RPMI8226 (cell line): ENCODE data around the gene NOS3.
A peak's percentile ranks its signal among the peaks of the same experiment; 100 is the strongest.

Experiments used
- DNase-seq: peaks from one replicate; pipeline ENCODE4 v3.0.0-alpha.2; 2015

Gene NOS3

DNA sequence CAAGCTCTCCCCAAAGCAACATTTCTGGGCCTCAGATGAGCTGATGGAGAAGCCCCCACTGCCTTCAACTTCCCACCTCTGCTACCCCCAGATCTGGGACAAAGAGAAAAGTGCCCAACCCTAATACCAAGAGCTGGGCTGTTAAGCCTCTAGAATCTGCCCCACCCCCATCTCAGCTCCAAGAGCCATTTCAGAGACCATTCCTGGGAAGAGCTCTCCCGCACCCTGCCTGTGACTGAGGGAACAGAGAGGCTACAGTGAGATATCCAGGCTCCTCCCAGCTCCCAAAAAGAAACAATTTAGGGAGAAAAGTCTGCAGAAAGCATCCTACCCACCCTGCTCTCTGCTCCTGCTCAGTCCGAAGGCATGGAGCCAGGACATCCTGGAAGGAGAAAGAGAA is 10.2 kb upstream of the NOS3 start:
- no peak for DNase-seq

DNA sequence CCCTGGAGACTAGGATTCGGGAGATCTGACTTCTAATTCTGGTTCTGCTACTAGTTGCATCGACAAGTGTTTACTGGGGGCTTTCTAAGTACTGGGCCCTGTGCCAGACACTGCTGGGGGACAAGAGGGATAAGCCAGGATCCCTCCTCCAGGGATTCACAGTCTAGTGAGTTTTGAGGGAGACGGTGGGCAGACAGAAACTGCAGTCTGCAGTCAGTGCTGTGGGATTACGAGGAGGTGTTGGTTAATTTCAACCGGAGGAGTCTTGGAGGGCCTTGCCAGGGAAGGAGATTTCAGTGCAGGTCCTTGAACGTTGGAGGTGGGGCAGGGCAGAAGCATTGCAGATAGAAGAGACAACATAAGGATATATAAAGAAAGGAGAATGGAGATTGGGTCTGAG is 9.2 kb upstream of the NOS3 start:
- no peak for DNase-seq

DNA sequence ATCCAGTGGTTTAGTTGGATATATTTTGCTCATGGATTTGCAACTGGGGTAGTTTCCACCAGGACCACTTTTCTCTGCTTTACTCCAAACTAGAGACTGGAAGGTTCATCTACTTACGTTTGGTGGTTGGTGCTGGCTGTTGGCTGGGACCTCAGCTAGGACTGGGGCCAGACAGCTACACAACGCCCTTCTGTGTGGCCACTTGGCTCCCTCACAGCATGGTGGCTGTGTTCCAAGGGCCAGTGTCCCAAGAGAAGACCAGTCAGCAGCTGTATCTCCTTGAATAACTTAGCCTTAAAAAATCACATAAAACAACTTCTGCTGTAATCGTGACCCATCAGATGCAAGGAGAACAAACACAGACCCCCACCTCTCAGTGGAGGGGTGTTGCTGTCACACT is 8.5 kb upstream of the NOS3 start:
- no peak for DNase-seq

DNA sequence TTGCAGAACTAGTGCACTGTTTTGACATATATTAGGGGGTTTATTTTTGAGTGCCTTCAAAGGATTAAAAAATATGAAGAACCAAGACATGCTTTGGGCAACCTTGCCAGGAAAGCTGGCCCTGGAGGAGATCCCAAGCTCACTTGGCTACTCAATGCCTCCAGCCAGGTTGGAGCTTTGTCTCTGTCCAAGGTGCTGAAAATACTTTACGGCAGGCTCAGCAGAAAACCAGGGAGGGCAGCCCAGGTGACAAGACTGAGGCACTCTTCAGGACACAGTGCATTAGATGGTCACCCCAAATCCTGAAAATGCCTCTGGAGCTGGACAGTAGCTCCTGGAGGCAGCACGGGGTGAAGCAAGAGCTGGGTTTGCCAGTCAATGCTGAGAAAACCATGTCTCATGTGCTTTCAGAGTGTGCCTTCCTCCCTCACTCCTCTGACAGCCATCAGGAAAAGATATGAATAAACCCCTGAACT is 6.9 kb upstream of the NOS3 start:
- DNase-seq, result peak; percentile 78

DNA sequence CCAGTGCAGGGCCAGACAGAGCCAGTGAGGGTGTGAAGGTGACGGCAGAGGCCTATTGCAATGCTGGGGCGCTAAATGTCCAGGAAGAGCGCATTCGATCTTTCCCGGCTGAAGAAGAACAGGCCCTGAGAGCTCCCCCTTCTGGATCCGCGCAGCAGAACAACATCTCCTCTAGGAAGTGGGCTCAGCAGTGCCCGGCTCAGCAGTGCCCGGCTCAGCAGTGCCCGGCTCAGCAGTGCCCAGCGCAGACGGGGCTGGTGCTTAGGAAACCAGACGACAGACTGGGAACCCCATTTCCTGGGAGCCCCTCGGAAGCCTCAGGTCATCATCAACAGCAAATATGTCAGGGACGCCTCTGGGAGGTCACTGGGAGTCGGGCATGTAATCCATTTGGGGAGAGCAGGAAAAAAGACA is 4.7 kb upstream of the NOS3 start:
- peak; percentile 83 for DNase-seq

DNA sequence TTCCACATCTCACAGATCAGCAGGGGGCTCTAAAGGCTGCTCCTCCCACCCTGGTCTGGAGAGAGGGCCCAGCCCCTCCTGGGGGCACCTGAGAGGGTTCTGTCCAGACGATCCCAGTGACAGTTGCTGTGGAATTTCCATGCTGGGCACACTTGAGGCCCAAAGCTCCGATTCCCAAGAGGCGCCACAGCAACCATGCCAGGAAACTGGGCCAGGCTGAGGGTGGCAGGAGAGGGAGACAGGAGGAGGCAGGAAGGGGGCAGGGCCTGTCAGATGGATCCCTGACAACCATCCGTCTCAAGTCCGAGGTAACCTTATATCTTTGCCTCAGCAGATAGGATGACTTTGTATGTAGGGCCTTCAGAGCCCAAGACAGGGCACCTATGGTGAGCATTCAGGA is 4.3 kb upstream of the NOS3 start:
- DNase-seq, result no peak

DNA sequence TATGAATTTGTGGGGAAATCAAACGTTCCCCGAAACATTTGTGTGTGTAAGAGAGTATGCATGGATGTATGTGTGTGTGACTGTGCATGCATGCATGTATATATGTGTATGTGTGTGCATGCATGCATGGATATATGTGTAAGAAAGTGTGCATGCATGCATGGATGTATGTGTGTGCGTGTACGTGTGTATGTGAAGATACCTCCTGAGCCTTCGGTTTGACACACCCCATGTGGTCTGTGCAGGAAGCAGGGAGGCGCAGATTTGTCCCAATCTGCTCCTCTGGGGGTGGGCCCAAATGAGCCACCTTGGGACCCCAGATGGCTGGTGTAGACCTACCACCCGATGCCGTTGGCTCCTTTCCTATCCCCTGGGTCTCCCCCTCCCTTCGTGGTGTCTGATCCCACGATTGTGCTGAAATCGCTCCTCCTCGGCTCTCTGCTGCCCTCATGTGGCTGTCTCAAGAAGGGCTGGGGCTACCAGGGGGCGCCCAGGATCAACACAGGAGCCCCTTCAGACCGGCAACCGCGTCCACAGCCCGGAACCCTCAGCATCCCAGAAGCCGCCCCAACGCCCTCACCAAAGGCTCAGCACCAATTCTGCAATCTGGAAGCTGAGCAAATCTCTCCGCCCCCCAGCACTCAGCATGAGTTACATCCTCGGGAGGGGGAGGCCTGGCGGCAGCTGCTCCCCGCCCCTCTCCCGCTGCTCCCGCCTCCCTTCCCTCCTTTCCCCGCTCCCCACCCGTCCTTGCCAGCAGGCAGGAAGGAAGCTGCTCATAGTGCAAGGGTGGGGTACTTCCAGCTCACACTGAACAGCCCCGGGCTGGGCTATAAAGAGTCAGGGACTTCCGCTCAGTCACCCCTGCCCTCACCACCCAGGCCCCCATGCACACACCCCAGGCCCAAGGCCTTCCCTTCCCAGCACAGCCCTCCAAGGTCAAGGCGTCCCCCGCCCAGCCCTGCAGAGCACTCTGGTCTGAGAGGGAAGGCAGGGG is 2.3 kb upstream of the NOS3 start:
- peak; percentile 68 for DNase-seq

DNA sequence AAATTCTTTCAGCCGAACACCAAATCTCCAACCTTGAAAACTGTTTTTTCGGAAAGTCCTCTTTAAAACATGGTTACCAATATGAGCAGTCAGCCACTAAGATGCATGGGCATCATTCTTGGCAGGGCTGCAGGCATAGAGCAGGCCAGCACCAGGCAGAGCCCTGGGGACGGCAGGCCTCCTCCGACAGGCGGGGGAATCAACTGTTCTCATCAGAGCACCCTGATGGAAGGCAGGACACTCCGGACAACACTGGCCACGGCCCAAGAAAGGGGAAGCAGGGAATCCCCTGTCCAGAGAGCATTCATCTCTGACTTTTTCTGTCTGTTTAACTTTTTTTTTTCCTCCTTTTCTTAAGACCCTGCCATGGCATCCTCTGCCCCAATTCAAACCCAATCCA is 1.4 kb upstream of the NOS3 start:
- DNase-seq, result no peak

DNA sequence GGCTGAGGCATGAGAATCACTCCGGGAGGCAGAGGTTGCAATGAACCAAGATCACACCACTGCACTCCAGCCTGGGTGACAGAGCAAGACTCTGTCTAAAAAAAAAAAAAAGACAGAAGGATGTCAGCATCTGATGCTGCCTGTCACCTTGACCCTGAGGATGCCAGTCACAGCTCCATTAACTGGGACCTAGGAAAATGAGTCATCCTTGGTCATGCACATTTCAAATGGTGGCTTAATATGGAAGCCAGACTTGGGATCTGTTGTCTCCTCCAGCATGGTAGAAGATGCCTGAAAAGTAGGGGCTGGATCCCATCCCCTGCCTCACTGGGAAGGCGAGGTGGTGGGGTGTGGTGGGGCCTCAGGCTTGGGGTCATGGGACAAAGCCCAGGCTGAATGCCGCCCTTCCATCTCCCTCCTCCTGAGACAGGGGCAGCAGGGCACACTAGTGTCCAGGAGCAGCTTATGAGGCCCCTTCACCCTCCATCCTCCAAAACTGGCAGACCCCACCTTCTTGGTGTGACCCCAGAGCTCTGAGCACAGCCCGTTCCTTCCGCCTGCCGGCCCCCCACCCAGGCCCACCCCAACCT is 1.3 kb downstream of the NOS3 start:
- no peak for DNase-seq

DNA sequence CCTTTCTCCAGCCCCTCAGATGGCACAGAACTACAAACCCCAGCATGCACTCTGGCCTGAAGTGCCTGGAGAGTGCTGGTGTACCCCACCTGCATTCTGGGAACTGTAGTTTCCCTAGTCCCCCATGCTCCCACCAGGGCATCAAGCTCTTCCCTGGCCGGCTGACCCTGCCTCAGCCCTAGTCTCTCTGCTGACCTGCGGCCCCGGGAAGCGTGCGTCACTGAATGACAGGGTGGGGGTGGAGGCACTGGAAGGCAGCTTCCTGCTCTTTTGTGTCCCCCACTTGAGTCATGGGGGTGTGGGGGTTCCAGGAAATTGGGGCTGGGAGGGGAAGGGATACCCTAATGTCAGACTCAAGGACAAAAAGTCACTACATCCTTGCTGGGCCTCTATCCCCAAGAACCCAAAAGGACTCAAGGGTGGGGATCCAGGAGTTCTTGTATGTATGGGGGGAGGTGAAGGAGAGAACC is 2.1 kb downstream of the NOS3 start:
- peak; percentile 54 for DNase-seq

DNA sequence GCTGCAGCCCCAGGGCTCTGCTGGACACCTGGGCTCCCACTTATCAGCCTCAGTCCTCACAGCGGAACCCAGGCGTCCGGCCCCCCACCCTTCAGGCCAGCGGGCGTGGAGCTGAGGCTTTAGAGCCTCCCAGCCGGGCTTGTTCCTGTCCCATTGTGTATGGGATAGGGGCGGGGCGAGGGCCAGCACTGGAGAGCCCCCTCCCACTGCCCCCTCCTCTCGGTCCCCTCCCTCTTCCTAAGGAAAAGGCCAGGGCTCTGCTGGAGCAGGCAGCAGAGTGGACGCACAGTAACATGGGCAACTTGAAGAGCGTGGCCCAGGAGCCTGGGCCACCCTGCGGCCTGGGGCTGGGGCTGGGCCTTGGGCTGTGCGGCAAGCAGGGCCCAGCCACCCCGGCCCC is 2.7 kb downstream of the NOS3 start:
- DNase-seq, result no peak

DNA sequence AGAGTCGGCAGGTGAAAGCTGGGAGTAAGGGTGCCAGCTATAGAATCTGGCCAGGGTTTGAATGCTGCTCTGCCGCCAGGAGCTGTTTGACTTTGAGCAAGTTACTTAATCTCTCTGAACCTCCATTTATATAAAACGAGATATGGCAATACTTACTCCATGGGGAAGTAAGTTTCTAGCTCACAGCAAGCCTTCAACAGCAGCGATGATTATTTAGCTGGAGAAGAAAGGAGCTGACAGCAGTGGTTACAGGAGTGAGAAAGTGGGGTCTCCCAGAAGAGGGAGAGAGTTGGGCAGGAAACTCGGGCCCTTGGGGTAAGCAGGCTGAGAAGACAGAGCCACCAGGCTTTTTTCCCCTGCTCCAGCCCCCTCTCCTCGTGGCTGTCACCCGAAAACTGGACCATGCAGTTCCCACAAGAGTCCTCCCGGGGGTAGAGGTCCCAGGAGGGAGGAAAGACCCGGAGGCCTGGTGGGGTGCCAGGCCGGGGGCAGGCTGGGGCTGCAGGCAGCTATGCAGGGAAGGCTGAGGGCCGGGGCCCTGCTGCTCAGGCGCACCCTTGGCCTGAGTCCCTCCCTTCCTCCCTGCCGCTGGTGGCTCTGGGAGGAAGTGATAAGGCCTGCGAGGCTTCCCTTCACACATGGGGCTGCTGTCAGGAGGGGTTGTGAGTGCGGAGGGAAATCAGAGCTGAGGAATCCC is 3.5 kb downstream of the NOS3 start:
- peak; percentile 50 for DNase-seq

DNA sequence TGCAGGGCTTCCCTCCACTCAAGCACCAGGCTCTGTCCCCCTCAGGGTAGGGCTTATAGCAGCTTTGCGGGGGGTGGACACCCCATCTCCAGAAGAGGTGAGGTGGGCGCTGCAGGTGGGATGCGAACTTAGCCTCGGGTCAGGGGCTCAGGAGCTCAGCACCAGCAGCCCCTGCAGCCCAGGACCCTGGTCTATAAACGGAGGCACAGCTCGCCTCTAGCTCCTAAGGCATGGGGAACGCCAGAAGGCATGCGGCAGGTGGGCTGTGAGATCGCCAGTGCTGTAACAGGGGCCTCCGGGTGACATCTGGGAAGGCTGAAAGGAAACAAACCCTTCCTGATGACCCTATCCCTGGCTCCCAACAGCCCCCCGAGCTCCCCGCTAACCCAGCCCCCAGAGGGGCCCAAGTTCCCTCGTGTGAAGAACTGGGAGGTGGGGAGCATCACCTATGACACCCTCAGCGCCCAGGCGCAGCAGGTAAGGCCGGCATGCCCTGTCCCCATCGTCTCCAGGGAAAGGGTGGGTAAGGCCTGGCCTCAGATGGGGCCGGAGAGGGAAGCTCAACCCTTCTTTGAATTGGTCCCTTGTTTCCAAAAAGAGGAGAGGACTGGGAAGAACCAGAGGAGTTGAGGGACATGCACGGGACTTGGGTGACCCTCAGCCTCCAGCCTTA is 4.2 kb downstream of the NOS3 start:
- no peak for DNase-seq

DNA sequence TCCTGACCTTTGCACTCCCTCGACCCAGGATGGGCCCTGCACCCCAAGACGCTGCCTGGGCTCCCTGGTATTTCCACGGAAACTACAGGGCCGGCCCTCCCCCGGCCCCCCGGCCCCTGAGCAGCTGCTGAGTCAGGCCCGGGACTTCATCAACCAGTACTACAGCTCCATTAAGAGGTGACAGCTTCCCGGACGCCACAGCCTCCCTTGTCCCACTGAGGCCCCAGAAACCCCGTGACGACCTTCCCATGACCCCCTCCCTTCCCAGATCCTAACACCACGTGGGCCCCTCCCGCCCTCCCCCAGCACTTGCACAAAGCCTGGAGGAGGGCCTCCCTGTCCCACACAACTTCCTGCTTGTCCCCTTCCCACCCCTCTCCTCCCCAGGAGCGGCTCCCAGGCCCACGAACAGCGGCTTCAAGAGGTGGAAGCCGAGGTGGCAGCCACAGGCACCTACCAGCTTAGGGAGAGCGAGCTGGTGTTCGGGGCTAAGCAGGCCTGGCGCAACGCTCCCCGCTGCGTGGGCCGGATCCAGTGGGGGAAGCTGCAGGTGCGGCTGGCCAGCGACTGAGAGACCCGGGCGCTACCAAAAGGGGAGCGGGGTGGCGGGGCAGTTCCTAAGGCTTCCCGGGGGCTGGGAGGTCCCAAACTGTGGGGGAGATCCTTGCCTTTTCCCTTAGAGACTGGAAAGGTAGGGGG is 5.7 kb downstream of the NOS3 start:
- peak; percentile 38 for DNase-seq

DNA sequence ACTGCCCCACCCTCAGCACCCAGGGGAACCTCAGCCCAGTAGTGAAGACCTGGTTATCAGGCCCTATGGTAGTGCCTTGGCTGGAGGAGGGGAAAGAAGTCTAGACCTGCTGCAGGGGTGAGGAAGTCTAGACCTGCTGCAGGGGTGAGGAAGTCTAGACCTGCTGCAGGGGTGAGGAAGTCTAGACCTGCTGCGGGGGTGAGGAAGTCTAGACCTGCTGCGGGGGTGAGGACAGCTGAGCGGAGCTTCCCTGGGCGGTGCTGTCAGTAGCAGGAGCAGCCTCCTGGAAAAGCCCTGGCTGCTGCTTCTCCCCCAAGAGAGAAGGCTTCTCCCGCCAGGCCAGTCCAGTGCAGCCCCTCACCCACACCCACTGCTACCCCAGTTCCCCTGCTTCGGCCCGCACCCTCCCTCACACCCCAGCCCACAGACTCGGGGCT is 6.3 kb downstream of the NOS3 start:
- no peak for DNase-seq

DNA sequence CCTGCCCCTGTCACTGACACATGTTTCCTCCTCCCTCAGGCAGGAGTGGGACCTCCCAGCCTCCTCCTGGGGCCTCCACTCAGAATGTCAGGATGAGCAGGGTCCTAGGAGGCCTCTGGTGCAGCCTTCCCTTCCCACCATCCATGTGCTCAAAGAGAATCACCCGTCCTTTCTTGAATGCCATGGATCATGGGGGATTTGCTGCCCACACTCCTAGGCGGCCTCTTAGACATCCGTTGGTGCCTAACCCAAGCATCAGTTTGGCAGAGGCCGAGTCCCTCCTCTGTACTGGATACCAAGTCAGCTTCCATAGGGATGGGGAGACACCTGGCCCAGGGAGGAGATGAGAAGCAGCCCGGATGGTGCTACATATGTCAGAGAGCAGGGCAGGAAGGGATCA is 7.0 kb downstream of the NOS3 start:
- DNase-seq, result no peak

DNA sequence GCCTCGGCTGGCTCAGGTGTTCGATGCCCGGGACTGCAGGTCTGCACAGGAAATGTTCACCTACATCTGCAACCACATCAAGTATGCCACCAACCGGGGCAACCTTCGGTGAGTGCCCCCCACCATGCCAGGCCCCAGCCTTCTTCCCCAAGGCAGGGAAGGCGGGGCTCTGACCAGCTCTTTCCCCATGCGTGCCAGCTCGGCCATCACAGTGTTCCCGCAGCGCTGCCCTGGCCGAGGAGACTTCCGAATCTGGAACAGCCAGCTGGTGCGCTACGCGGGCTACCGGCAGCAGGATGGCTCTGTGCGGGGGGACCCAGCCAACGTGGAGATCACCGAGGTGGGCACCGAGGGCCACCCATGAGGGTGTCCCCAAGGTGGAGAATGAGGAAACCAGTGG is 7.5 kb downstream of the NOS3 start:
- DNase-seq, result no peak

DNA sequence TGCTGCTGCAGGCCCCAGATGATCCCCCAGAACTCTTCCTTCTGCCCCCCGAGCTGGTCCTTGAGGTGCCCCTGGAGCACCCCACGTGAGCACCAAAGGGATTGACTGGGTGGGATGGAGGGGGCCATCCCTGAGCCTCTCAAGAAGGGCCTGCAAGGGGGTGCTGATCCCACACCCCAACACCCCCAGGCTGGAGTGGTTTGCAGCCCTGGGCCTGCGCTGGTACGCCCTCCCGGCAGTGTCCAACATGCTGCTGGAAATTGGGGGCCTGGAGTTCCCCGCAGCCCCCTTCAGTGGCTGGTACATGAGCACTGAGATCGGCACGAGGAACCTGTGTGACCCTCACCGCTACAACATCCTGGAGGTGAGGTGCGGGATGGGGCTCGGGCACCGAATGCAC is 8.2 kb downstream of the NOS3 start:
- DNase-seq, result no peak

DNA sequence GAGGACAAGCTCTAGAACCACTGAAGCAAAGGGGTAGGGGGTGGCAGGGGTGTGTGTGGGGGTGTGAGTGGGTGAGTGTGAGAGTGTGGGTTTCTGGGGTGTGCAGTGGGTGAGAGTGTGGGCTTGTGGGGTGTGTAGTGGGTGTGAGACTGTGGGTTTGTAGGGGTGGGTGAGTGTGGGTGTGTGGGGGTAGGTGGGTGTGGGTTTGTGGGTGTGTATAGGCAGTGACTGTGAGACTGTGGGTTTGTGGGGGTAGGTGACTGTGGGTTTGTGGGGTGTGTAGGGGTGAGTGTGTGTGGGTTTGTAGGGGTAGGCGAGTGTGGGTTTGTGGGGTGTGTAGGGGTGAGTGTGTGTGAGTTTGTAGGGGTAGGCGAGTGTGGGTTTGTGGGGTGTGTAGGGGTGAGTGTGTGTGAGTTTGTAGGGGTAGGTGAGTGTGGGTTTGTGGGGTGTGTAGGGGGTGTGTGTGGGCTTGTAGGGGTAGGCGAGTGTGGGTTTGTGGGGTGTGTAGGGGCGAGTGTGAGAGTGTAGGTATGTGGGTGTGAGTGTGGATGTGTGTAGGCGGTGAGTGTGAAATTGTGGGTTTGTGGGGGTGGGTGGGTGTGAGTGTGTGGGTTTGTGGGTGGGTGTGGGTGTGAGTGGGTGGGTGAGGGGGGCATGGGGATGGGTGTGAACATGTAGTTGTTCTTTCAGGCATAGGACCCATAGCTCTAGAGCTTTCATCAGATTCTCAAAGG is 8.8 kb downstream of the NOS3 start:
- no peak for DNase-seq

DNA sequence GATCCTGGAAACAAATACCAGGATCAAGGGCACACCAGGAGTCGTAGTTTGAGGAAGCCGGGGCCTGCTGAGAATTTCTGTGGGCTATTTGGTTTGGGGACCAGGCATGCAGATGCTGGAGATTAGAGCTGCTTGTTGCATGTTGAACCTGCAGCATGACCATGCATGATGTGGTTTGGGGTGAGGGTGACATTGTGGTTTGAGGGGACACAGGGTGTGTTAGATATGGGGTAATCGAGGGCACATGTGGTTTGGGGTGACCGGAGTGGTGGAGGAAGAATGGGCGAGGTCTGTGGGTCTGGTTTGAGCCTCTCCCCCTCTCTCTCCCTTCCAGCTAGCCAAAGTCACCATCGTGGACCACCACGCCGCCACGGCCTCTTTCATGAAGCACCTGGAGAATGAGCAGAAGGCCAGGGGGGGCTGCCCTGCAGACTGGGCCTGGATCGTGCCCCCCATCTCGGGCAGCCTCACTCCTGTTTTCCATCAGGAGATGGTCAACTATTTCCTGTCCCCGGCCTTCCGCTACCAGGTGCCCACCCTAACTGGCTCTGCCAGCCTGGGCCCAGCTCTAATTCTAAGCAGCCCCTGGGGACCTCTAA is 10.2 kb downstream of the NOS3 start:
- DNase-seq, result no peak

DNA sequence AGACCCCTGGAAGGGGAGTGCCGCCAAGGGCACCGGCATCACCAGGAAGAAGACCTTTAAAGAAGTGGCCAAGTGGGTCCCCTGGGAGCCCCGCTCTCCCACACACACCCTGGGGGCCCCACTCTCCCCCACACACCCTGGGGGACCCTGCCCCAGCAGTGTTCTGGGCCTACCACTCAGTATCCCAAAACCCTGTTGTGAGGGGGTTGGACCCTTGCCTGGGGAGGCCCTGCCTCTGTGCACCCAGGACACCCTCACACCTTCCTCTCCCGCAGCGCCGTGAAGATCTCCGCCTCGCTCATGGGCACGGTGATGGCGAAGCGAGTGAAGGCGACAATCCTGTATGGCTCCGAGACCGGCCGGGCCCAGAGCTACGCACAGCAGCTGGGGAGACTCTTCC is 10.7 kb downstream of the NOS3 start:
- DNase-seq, result no peak
